GM03348 (cell line): ENCODE data around the gene FER1L5.
A peak's percentile ranks its signal among the peaks of the same experiment; 100 is the strongest.

Experiments
- DNase-seq: peaks from one replicate; pipeline ENCODE4 v3.0.0; 2012; ENCODE audit warnings: low spot score

FER1L5 gene

GRCh38 chr2:96697476-96697875 lies 54.9 kb downstream of the FER1L5 start:
- DNase-seq, result no peak

- DNase-seq, result no peak
Observed at GRCh38 chr2:96698221-96698861, 55.8 kb downstream of the FER1L5 start.

GRCh38 chr2:96699021-96699420 lies 56.5 kb downstream of the FER1L5 start:
- no peak for DNase-seq

- no peak for DNase-seq
Observed at GRCh38 chr2:96699621-96700020, 57.1 kb downstream of the FER1L5 start.

GRCh38 chr2:96700086-96700485 lies 57.5 kb downstream of the FER1L5 start:
- DNase-seq, result no peak

- no peak for DNase-seq
Observed at GRCh38 chr2:96701636-96702035, 59.1 kb downstream of the FER1L5 start.

- no peak for DNase-seq
Observed at GRCh38 chr2:96702098-96702785, 59.7 kb downstream of the FER1L5 start.

GRCh38 chr2:96703021-96703751 lies 60.6 kb downstream of the FER1L5 start:
- DNase-seq, result no peak

GRCh38 chr2:96710985-96711384 lies 68.4 kb downstream of the FER1L5 start:
- DNase-seq, result no peak

GRCh38 chr2:96715658-96716057 lies 73.1 kb downstream of the FER1L5 start:
- DNase-seq, result no peak

- DNase-seq, result no peak
Observed at GRCh38 chr2:96716388-96716787, 73.8 kb downstream of the FER1L5 start.

GRCh38 chr2:96726131-96726530 lies 83.6 kb downstream of the FER1L5 start:
- DNase-seq, result no peak

GRCh38 chr2:96727431-96727830 lies 84.9 kb downstream of the FER1L5 start:
- DNase-seq, result no peak

- no peak for DNase-seq
Observed at GRCh38 chr2:96729748-96730147, 87.2 kb downstream of the FER1L5 start.

- DNase-seq, result peak; percentile 30
Observed at GRCh38 chr2:96730212-96730611, 87.6 kb downstream of the FER1L5 start.

GRCh38 chr2:96733931-96734330 lies 91.4 kb downstream of the FER1L5 start:
- DNase-seq, result no peak

- DNase-seq, result no peak
Observed at GRCh38 chr2:96734880-96735583, 92.5 kb downstream of the FER1L5 start.

- no peak for DNase-seq
Observed at GRCh38 chr2:96737251-96737650, 94.7 kb downstream of the FER1L5 start.

- DNase-seq, result no peak
Observed at GRCh38 chr2:96737831-96738230, 95.3 kb downstream of the FER1L5 start.

GRCh38 chr2:96739076-96739632 lies 96.6 kb downstream of the FER1L5 start:
- no peak for DNase-seq

- peak; percentile 98 for DNase-seq
Observed at GRCh38 chr2:96739633-96740428, 97.3 kb downstream of the FER1L5 start, which contains the start of gene LMAN2L. Gene LMAN2L (minus strand): TSS chr2:96740064. CDS start chr2:96740040, 24 bp downstream.
